ENCODE results near the gene SLC25A15. TPM values are rescaled to one million over a fixed set of nuclear protein-coding genes. Genes with fewer than 3 reads are reported as not detected.
"Not testable (repeated sequence)": the region's sequence is repeated elsewhere in the genome, so short reads cannot be mapped to it uniquely, and the experiment has no call there.

SLC25A15 gene
- total RNA-seq, 1 experiment from 2014 or later = 20.2 TPM

DNA sequence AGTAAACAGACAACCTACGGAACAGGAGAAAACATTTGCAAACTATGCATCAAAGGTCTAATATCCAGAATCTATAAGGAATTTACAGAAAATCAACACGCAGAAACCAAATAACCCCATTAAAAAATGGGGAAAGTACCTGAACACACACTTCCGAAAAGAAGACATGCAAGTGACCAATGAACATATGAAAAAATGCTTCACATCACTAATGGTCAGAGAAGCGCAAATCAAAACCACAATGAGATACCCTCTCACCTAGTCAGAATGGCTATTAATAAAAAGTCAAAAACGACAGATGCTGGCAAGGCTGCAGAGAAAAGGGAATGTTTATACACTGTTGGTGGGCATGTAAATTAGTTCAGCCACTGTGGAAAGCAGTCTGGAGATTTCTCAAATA, 29.5 kb downstream of the SLC25A15 start:
- H3K27me3 Mint-ChIP-seq (ENCODE audit: low read depth) = no peaks in the 10 kb centered on the region
- ChIA-PET CTCF (no interaction called here), POLR2A (no interaction called here)
- peaks cover 16% of the 10 kb centered on the region for H3K9me3 Mint-ChIP-seq
- DNase-seq (ENCODE audit: low spot score) = no peak
- no peak overlapping the region for H3K4me3 Mint-ChIP-seq
- no peak overlapping the region for H3K27ac Mint-ChIP-seq
- no peak for ATAC-seq
- H3K4me1 Mint-ChIP-seq = no peaks in the 10 kb centered on the region
- TF ChIP-seq NFYB (CRISPR knock-in tag; conservative IDR thresholded peaks at IDR 0.05; ENCODE audit: low read depth) (no peak), TEAD1 (CRISPR knock-in tag; IDR thresholded peaks at IDR 0.05) (no peak)
- H3K36me3 Mint-ChIP-seq = no peaks in the 10 kb centered on the region

- H3K36me3 Mint-ChIP-seq = no peaks in the 10 kb centered on the region
- H3K4me1 Mint-ChIP-seq = no peaks in the 10 kb centered on the region
- H3K9me3 Mint-ChIP-seq = peaks cover 15% of the 10 kb centered on the region
- ChIA-PET POLR2A (no interaction called here), CTCF (no interaction called here)
- no peaks in the 10 kb centered on the region; the same call in 1 of the 2 replicates for H3K27me3 Mint-ChIP-seq (ENCODE audit: low read depth)
- DNase-seq (ENCODE audit: low spot score) (no peak), ATAC-seq (no peak)
- H3K4me3 Mint-ChIP-seq = no peak overlapping the region
- H3K27ac Mint-ChIP-seq = no peak overlapping the region
- TF ChIP-seq, protein P1, sequence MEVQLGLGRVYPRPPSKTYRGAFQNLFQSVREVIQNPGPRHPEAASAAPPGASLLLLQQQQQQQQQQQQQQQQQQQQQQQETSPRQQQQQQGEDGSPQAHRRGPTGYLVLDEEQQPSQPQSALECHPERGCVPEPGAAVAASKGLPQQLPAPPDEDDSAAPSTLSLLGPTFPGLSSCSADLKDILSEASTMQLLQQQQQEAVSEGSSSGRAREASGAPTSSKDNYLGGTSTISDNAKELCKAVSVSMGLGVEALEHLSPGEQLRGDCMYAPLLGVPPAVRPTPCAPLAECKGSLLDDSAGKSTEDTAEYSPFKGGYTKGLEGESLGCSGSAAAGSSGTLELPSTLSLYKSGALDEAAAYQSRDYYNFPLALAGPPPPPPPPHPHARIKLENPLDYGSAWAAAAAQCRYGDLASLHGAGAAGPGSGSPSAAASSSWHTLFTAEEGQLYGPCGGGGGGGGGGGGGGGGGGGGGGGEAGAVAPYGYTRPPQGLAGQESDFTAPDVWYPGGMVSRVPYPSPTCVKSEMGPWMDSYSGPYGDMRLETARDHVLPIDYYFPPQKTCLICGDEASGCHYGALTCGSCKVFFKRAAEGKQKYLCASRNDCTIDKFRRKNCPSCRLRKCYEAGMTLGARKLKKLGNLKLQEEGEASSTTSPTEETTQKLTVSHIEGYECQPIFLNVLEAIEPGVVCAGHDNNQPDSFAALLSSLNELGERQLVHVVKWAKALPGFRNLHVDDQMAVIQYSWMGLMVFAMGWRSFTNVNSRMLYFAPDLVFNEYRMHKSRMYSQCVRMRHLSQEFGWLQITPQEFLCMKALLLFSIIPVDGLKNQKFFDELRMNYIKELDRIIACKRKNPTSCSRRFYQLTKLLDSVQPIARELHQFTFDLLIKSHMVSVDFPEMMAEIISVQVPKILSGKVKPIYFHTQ (CRISPR knock-in tag; IDR thresholded peaks at IDR 0.05) = no peak
- TF ChIP-seq USF1 (CRISPR knock-in tag; IDR thresholded peaks at IDR 0.05) (no peak), GRHL2 (CRISPR knock-in tag; IDR thresholded peaks at IDR 0.05; ENCODE audit: insufficient replicate concordance, severe bottlenecking) (no peak), ZNF671 (CRISPR knock-in tag; IDR thresholded peaks at IDR 0.05) (no peak), JAZF1 (CRISPR knock-in tag; IDR thresholded peaks at IDR 0.05) (no peak)
Observed at GRCh38 chr13:40819797-40820315, 30.4 kb downstream of the SLC25A15 start.

GRCh38 chr13:40839725-40840124, 50.3 kb downstream of the SLC25A15 start:
- H3K36me3 Mint-ChIP-seq; H3K4me1 Mint-ChIP-seq; CTCF ChIA-PET; ATAC-seq; H3K27me3 Mint-ChIP-seq (ENCODE audit: low read depth); POLR2A ChIA-PET; H3K4me3 Mint-ChIP-seq; H3K9me3 Mint-ChIP-seq; DNase-seq (ENCODE audit: low spot score); H3K27ac Mint-ChIP-seq: not testable (repeated sequence)

GRCh38 chr13:40840955-40841354, 51.5 kb downstream of the SLC25A15 start:
- ATAC-seq; H3K4me1 Mint-ChIP-seq; H3K27me3 Mint-ChIP-seq (ENCODE audit: low read depth); H3K9me3 Mint-ChIP-seq; H3K36me3 Mint-ChIP-seq; POLR2A ChIA-PET; H3K27ac Mint-ChIP-seq; DNase-seq (ENCODE audit: low spot score); H3K4me3 Mint-ChIP-seq; CTCF ChIA-PET: not testable (repeated sequence)

Small RNAs within 50 kb of the gene (microRNA-seq; reads per million reads assigned to microRNA genes)
- gene MIR621 (ENCODE audit: borderline number of aligned reads) = not detected

Other genes starting within 250 kb of the SLC25A15 start
- gene FOXO1, start 123.0 kb upstream of the SLC25A15 start, total RNA-seq (2021) = 34.3 to 37.9 TPM (median 34.4 TPM) in 3 replicates
- 25.5 to 28.0 TPM (median 26.1 TPM) in 3 replicates for gene MRPS31, start 18.4 kb upstream of the SLC25A15 start, total RNA-seq (2021)
- gene ELF1, start 229.7 kb downstream of the SLC25A15 start, total RNA-seq (2021) = 17.4 to 19.3 TPM (median 18.7 TPM) in 3 replicates

Measured in WTC11 (cell line).